Smooth muscle cell (in vitro differentiated cells): ENCODE measurements around the gene WDR6. TPM values are rescaled to one million over a fixed set of nuclear protein-coding genes. Genes with fewer than 3 reads are reported as not detected.
"Not testable (repeated sequence)": the region's sequence is repeated elsewhere in the genome, so short reads cannot be mapped to it uniquely, and the experiment has no call there.

Experiments used
- DNase-seq: peaks from one replicate; lab custom pipeline; 2025; ENCODE audit not compliant: unreplicated experiment; lab: John Stamatoyannopoulos, UW
- H2AFZ ChIP-seq: fragments of 200-600 bp; sonication (generic); 2 replicates; pipeline ENCODE4 v1.6.0; 2016; ENCODE audit warnings: antibody characterized with exemption, low read depth, mild to moderate bottlenecking
- H3F3A ChIP-seq: fragments of 200-600 bp; sonication (generic); 2 replicates; pipeline ENCODE4 v1.6.0; 2017; ENCODE audit warnings: antibody characterized with exemption, low read depth
- H3K27ac ChIP-seq: fragments of 200-600 bp; sonication (generic); 2 replicates; pipeline ENCODE4 v1.5.1; 2016; ENCODE audit warnings: low read depth, mild to moderate bottlenecking
- H3K27me3 ChIP-seq: fragments of 200-600 bp; sonication (generic); 2 replicates; pipeline ENCODE4 v1.6.1; 2016; ENCODE audit warnings: low read depth, mild to moderate bottlenecking
- H3K36me3 ChIP-seq: fragments of 200-600 bp; sonication (generic); 2 replicates; pipeline ENCODE4 v1.5.1; 2016; ENCODE audit warnings: low read depth
- H3K4me1 ChIP-seq: fragments of 200-600 bp; sonication (generic); 2 replicates; pipeline ENCODE4 v1.5.1; 2016; ENCODE audit warnings: low read depth
- H3K4me2 ChIP-seq: fragments of 200-600 bp; sonication (generic); 2 replicates; pipeline ENCODE4 v1.6.0; 2016; ENCODE audit warnings: mild to moderate bottlenecking
- H3K4me3 ChIP-seq: fragments of 200-600 bp; sonication (generic); 2 replicates; pipeline ENCODE4 v1.5.1; 2016; ENCODE audit warnings: mild to moderate bottlenecking
- H3K79me2 ChIP-seq: fragments of 200-600 bp; sonication (generic); 2 replicates; pipeline ENCODE4 v1.6.0; 2016; ENCODE audit warnings: low read depth, mild to moderate bottlenecking
- H3K9ac ChIP-seq: fragments of 200-600 bp; sonication (generic); 2 replicates; pipeline ENCODE4 v1.6.0; 2016; ENCODE audit warnings: low read depth
- H3K9me3 ChIP-seq: fragments of 200-600 bp; sonication (generic); replicated peaks from 2 replicates; pipeline ENCODE4 v1.5.1; 2016; ENCODE audit warnings: low read depth
- H4K20me1 ChIP-seq: fragments of 200-600 bp; sonication (generic); 2 replicates; pipeline ENCODE4 v1.6.0; 2016; ENCODE audit warnings: low read depth
- CTCF ChIP-seq: fragments of 200-600 bp; sonication (generic); IDR thresholded peaks from 2 replicates; pipeline ENCODE4 v1.5.1; 2017; ENCODE audit warnings: borderline replicate concordance, mild to moderate bottlenecking, antibody characterized with exemption; ENCODE audit not compliant: insufficient read depth, poor library complexity, severe bottlenecking
- WGBS: methylation state at CpG from one replicate; pipeline ENCODE4 v1.1.7; 2016; ENCODE audit warnings: low lambda C conversion rate; 5-methylcytosine and 5-hydroxymethylcytosine counted together
- polyA plus RNA-seq: library from polyadenylated mRNA; unstranded; fragments of >200 nt; fragmentation: Nextera tagmentation; extraction: Ambion mirVana; gene quantifications from 2 replicates; pipeline ENCODE4 v1.2.1, GENCODE V29; 2016
- total RNA-seq: library from RNA; depleted of rRNA; stranded (reverse); fragments of >200 nt; gene quantifications from 2 replicates; pipeline ENCODE4 v1.2.3, GENCODE V29; 2014

The WDR6 gene
- total and polyA plus RNA-seq, 2 experiments from 2014 or later = 61.8 to 86.8 TPM

DNA sequence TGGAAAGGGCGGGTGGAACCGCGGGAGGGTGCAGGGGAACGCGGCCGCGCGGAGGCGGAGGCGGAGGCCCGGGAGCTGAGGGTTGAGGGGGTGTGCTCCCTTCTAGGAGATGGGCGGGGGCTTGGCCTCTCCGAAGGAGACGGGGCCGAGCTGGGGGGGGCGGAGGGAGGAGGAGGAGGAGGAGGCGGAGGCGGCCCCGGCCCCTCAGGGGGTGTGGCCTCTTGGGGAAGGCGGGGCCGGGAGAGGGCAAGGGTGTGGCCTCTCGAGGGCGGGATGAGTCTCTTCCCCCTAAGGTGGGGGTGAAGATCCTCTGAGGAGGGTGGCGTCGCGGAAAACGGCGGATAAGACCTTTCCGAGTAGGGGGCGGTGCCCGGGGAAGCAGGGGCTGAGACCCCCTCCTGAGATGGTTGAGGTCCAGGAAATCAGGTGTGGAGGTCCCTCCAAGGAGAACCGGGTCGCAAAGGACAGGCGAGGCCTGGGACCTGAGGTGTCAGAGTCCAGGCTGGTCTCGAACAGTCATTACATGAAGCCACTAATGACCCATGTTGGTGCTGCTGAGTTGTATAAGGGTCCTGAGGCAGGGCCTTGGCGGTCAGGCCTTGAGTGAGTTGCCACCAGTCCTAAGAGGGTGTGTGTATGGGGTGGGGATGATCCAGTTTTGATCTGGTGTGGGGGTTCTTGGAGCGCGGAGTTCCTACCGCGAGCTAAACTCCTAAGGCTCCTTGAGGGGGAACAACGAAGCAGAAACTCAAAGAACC lies 759 bp downstream of the WDR6 start:
- Histone ChIP-seq H3K4me2 (peak overlapping the region; percentile 91), H3K27me3 (no peaks in the 10 kb centered on the region), H3K27ac (peak overlapping the region; percentile 90), H3F3A (peaks cover 4% of the 10 kb centered on the region), H3K79me2 (peaks cover 56% of the 10 kb centered on the region), H3K4me1 (peaks cover 12% of the 10 kb centered on the region), H3K36me3 (no peaks in the 10 kb centered on the region), H3K9me3 (no peaks in the 10 kb centered on the region), H2AFZ (peak overlapping the region; percentile 65), H3K4me3 (peak overlapping the region; percentile 66), H3K9ac (peak overlapping the region; percentile 91), H4K20me1 (peaks cover 51% of the 10 kb centered on the region)
- TF ChIP-seq CTCF = no peak
- peak; percentile 83 for DNase-seq
- WGBS = 28% methylated on average over 22 of the region's 41 CpGs

- Histone ChIP-seq H3K4me3 (peak overlapping the region; percentile 66), H4K20me1 (peaks cover 57% of the 10 kb centered on the region), H3K4me2 (peak overlapping the region; percentile 91), H3K4me1 (peaks cover 12% of the 10 kb centered on the region), H3K27ac (peak overlapping the region; percentile 20), H3K79me2 (peaks cover 59% of the 10 kb centered on the region)
- H2AFZ ChIP-seq, H3K9me3 ChIP-seq, H3K27me3 ChIP-seq, H3K9ac ChIP-seq, DNase-seq, H3F3A ChIP-seq, H3K36me3 ChIP-seq: not testable (repeated sequence)
- WGBS = 89% methylated on average over 5 of the region's 5 CpGs
Observed at GRCh38 chr3:49008627-49009026, 1.4 kb downstream of the WDR6 start.

DNA sequence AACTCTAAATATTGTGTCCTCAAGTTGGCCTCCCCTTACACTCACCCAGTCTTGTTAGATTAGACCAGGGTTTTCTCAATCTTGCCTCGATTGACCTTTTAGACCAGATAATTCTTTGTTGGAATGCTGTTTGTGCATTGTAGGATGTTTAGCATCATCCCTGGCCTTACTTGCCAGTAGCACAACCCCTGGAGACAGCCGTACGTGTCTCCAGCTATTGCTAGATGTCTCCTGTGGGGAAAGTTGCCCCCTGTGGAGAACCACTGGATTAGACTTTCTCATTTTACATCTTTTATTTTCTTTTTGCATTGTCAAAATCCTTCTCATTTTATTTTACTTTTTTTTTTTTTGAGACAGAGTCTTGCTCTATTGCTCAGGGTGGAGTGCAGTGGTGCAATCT lies 2.2 kb downstream of the WDR6 start:
- no peak for DNase-seq
- Histone ChIP-seq H3K36me3 (no peaks in the 10 kb centered on the region), H3K9me3 (no peaks in the 10 kb centered on the region), H3K9ac (no peak overlapping the region), H3K4me2 (no peak overlapping the region), H3K27ac (no peak overlapping the region), H3K27me3 (no peaks in the 10 kb centered on the region), H2AFZ (no peak overlapping the region), H3K79me2 (peaks cover 59% of the 10 kb centered on the region), H3K4me3 (no peak overlapping the region), H3K4me1 (peaks cover 12% of the 10 kb centered on the region), H4K20me1 (peaks cover 65% of the 10 kb centered on the region), H3F3A (peaks cover 4% of the 10 kb centered on the region)
- WGBS = 90% methylated on average over 3 of the region's 3 CpGs
- no peak for TF ChIP-seq CTCF

DNA sequence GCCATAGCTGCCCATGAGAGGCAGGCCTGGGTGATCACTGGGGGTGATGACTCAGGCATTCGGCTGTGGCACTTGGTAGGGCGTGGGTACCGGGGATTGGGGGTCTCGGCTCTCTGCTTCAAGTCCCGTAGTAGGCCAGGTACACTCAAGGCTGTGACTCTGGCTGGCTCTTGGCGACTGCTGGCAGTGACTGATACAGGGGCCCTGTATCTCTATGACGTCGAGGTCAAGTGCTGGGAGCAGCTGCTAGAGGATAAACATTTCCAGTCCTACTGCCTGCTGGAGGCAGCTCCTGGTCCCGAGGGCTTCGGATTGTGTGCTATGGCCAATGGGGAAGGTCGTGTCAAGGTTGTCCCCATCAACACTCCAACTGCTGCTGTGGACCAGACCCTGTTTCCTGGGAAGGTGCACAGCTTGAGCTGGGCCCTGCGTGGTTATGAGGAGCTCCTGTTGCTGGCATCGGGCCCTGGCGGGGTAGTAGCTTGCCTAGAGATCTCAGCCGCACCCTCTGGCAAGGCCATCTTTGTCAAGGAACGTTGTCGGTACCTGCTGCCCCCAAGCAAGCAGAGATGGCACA lies 5.3 kb downstream of the WDR6 start:
- no peak overlapping the region for H2AFZ ChIP-seq
- H3K4me2 ChIP-seq = no peak overlapping the region
- peaks cover 58% of the 10 kb centered on the region for H3K79me2 ChIP-seq
- H3F3A ChIP-seq = peaks cover 14% of the 10 kb centered on the region
- 93% methylated on average over 17 of the region's 17 CpGs for WGBS
- H3K36me3 ChIP-seq = no peaks in the 10 kb centered on the region
- H4K20me1 ChIP-seq = peaks cover 76% of the 10 kb centered on the region
- H3K4me3 ChIP-seq = no peak overlapping the region
- no peak for DNase-seq
- H3K9me3 ChIP-seq = no peaks in the 10 kb centered on the region
- peaks cover 12% of the 10 kb centered on the region for H3K4me1 ChIP-seq
- H3K9ac ChIP-seq = no peak overlapping the region
- no peaks in the 10 kb centered on the region for H3K27me3 ChIP-seq
- no peak overlapping the region for H3K27ac ChIP-seq
- TF ChIP-seq CTCF = no peak
